Adrenal gland (tissue), 12 donors: Measurements from ENCODE around the gene PTPRF. TPM values are rescaled to one million over a fixed set of nuclear protein-coding genes. Genes with fewer than 3 reads are reported as not detected.
"Not testable (repeated sequence)": the region's sequence is repeated elsewhere in the genome, so short reads cannot be mapped to it uniquely, and the experiment has no call there.

Source experiments
- DNase-seq, 7 donors: peaks; one replicate each; pipeline ENCODE4 v3.0.0-alpha.2; 2019 to 2020
- H3K27ac ChIP-seq, 5 donors: fragments of 200-600 bp; sonication (generic) in 4 of 5; 1 replicate in 3 of 5; 2 replicates in 2 of 5; pipeline versions ENCODE4 v1.5.1 to v1.8.0; 2016 to 2020; ENCODE audit warnings: mild to moderate bottlenecking in 1 of 5
- H3K27me3 ChIP-seq: fragments of 200-600 bp; 2 replicates; pipeline ENCODE4 v1.8.0; 2021
- H3K36me3 ChIP-seq, 2 donors: fragments of 200-600 bp; replicated peaks in 1 of 2; 1 replicate in 1 of 2; 2 replicates in 1 of 2; pipeline versions ENCODE4 v1.5.1 to v1.8.0; 2018 to 2022
- H3K4me1 ChIP-seq, 2 donors: fragments of 200-600 bp; replicated peaks in 1 of 2; 1 replicate in 1 of 2; 2 replicates in 1 of 2; pipeline versions ENCODE4 v1.5.1 to v1.8.0; 2018 to 2021
- H3K4me3 ChIP-seq, 4 donors: fragments of 200-600 bp; sonication (generic) in 3 of 4; one replicate each; pipeline ENCODE4 v1.5.1; 2016 to 2018
- H3K9me3 ChIP-seq, 3 donors: fragments of 200-600 bp; sonication (generic) in 1 of 3; replicated peaks in 1 of 3; 1 replicate in 2 of 3; 2 replicates in 1 of 3; pipeline versions ENCODE4 v1.5.1 to v1.8.0; 2016 to 2021
- POLR2A ChIP-seq, 2 donors: fragments of 450-650 bp; IDR thresholded peaks; one replicate each; pipeline ENCODE4 v1.6.1; 2017; ENCODE audit warnings: antibody characterized with exemption in 2 of 2, mild to moderate bottlenecking in 2 of 2, moderate library complexity in 1 of 2
- WGBS, 4 donors: extraction: QIAGEN DNeasy Blood & Tissue Kit in 2 of 4; methylation state at CpG; one replicate each; pipeline versions ENCODE4 v1.1.5 to v1.1.7; 2013 to 2017; 5-methylcytosine and 5-hydroxymethylcytosine counted together
- intact Hi-C, 2 donors: fragments of 100-400 bp; cut with DNase I; formaldehyde crosslinking; loops; one replicate each; pipeline versions ENCODE4 v1.14.1 to v1.15.0; 2022 to 2023
- polyA plus RNA-seq, 3 donors: library from polyadenylated mRNA; stranded (reverse); fragments of 200-250 nt in 2 of 3; fragments of 350-450 nt in 1 of 3; fragmentation: Illumina TruSeq in 1 of 3; extraction: RNeasy Lipid Tissue Mini Kit (QIAGEN cat#74804) in 1 of 3; gene quantifications; one replicate each; pipeline ENCODE4 v1.2.3, GENCODE V29; 2013 to 2014
- total RNA-seq, 9 donors: library from RNA; depleted of rRNA in 4 of 9; stranded (reverse); fragments of >200 nt in 4 of 9; fragments of 120-200 nt in 1 of 9; fragmentation: NEBNext Ultra II Directional in 1 of 9; extraction: Animal tissue kit (Norgen Biotek cat#: 25700) in 1 of 9; gene quantifications; one replicate each; pipeline versions ENCODE4 v1.1.0 to v1.2.4, GENCODE V29; 2013 to 2023
- TF ChIP-seq, protein P1 (sequence below), 6 experiments: fragments of 450-650 bp in 4 of 6; fragments of 200-600 bp in 2 of 6; sonication (generic) in 1 of 6; IDR thresholded peaks; 1 replicate in 5 of 6; 2 replicates in 1 of 6; pipeline versions ENCODE4 v1.5.1 to v1.8.0; 2016 to 2021; ENCODE audit warnings: antibody characterized with exemption in 6 of 6, mild to moderate bottlenecking in 2 of 6, moderate library complexity in 1 of 6
- donor health status: healthy with polysubstance abuse.
- donor health status: Bipolar disorder and iron deficiency.
- donor health status: DM: yes; HTN: yes; CAD: no.
- donor health status: DM: no; HTN: no; CAD: no.
- donor health status: DM: no; HTN: no; CAD: no.
- donor health status: DM: yes; HTN: yes; CAD: no.

PTPRF gene
- total and polyA plus RNA-seq, 12 donors: 9.2 to 92.0 (median 30.1) TPM

DNA sequence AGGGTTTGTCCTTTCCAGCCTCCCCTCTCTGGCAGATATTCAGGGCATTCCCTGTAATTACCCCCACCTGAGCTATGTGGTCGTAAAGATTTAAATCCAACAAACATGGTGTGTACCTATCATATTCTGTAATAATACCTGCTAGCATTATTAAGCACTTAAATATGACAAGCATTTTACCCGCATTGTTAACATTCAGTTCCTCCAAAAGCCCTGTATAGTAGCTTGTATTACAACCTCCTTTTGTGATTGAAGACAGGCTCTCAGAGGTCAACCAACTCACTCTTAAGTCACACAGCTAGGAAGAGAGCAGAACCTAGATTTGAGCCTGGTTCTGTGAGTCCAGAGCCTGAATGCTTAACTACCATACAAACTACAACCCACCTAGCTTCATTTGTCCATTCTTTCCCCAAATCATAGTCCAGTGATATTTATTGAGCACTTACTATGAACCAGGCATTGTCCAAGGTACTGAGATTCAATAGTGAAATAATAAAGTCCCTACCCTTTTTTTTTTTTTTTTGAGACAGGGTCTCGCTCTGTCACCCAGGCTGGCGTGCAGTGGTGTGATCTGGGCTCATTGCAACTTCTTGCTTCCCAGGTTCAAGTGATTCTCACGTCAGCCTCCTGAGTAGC lies 105.4 kb downstream of the PTPRF start:
- Histone ChIP-seq H3K4me1 (no peaks in the 10 kb centered on the region), H3K27ac (no peak overlapping the region), H3K4me3 (no peak overlapping the region), H3K36me3 (no peaks in the 10 kb centered on the region), H3K9me3 (no peaks in the 10 kb centered on the region), H3K27me3 (no peaks in the 10 kb centered on the region)
- no peak for DNase-seq
- 81 to 92% (median 86%) methylated on average over 5 of the region's 5 CpGs for WGBS, 4 donors
- TF ChIP-seq POLR2A (IDR thresholded peaks at IDR 0.05): no peak
- TF ChIP-seq, protein P1, sequence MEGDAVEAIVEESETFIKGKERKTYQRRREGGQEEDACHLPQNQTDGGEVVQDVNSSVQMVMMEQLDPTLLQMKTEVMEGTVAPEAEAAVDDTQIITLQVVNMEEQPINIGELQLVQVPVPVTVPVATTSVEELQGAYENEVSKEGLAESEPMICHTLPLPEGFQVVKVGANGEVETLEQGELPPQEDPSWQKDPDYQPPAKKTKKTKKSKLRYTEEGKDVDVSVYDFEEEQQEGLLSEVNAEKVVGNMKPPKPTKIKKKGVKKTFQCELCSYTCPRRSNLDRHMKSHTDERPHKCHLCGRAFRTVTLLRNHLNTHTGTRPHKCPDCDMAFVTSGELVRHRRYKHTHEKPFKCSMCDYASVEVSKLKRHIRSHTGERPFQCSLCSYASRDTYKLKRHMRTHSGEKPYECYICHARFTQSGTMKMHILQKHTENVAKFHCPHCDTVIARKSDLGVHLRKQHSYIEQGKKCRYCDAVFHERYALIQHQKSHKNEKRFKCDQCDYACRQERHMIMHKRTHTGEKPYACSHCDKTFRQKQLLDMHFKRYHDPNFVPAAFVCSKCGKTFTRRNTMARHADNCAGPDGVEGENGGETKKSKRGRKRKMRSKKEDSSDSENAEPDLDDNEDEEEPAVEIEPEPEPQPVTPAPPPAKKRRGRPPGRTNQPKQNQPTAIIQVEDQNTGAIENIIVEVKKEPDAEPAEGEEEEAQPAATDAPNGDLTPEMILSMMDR (IDR thresholded peaks at IDR 0.05): no peak
- intact Hi-C loops: no loop called here

DNA sequence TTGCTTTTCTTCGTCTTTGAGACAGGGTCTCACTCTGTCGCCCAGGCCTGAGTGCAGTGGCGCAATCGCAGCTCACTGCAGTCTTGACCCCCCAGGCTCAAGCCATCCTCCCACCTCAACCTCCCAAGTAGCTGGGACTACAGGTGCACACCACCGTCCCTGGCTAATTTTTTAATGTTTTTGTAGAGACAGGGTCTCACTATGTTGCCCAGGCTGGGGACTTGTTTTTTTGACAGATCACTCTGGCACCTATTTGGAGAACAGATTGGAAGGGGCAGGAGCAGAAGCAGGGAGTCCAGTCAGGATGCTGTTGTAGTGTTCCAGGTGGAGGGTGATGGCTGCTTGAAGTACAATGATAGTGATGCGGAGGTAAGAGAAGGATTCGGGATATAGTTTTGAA lies 106.6 kb downstream of the PTPRF start:
- no peaks in the 10 kb centered on the region for H3K27me3 ChIP-seq
- H3K27ac ChIP-seq: no peak overlapping the region
- TF ChIP-seq POLR2A (IDR thresholded peaks at IDR 0.05): no peak
- TF ChIP-seq, protein P1 (IDR thresholded peaks at IDR 0.05): no peak
- H3K36me3 ChIP-seq: no peaks in the 10 kb centered on the region
- no peaks in the 10 kb centered on the region for H3K9me3 ChIP-seq
- H3K4me3 ChIP-seq: no peak overlapping the region
- no peak for DNase-seq
- WGBS, 4 donors: 86 to 94% (median 93%) methylated on average over 7 of the region's 7 CpGs
- intact Hi-C loops: no loop called here
- H3K4me1 ChIP-seq: no peaks in the 10 kb centered on the region

DNA sequence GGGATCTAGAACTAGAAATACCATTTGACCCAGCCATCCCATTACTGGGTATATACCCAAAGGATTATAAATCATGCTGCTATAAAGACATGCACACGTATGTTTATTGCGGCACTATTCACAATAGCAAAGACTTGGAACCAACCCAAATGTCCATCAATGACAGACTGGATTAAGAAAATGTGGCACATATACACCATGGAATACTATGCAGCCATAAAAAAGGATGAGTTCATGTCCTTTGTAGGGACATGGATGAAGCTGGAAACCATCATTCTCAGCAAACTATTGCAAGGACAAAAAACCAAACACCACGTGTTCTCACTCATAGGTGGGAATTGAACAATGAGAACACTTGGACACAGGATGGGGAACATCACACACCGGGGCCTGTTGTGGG lies 107.7 kb downstream of the PTPRF start:
- intact Hi-C loops, H3K36me3 ChIP-seq, H3K4me1 ChIP-seq, H3K4me3 ChIP-seq, H3K9me3 ChIP-seq, H3K27ac ChIP-seq, H3K27me3 ChIP-seq, DNase-seq: not testable (repeated sequence)
- WGBS, 4 donors: 75 to 96% (median 92%) methylated on average over 2 to 4 of the region's 4 CpGs

DNA sequence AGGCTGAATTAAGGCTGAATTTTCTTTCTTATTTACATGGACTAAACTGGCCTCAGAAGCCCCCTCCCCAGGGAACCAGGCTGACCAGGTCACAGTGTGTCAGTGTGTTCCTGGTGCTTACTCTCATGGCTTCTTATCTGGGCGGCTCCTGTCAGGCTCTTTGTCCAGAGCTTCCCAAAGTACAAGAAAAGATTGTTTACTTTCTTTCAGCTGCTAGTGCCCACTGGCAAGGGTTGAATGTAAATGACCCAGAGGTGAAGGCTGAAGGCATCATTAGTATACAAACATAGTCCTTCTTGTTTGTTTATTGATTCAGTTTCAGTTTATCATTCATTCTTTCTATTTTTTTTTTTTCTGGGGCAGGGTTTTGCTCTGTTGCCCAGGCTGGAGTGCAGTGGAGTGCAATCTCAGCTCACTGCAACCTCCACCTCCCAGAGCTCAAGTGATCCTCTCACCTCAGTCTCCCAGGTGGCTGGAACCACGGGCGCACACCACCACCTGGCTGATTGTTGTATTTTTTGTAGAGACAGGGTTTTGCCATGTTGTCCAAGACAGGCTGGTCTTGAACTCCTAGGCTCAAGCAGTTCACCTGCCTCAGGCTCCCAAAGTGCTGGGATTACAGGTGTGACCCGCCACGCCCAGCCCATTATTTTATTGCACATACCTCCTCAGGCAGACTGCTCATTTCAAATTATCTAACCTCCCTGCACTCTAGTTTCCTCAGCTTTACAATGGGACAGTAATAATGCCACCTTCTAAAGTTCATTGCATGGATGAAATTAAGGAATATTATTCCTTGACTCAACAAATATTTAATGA lies 109.5 kb downstream of the PTPRF start:
- intact Hi-C loops: no loop called here
- no peak for DNase-seq
- no peaks in the 10 kb centered on the region for H3K4me1 ChIP-seq

More for the DNA sequence above, 109.5 kb downstream of the PTPRF start:
- H3K27ac ChIP-seq: no peak overlapping the region
- H3K27me3 ChIP-seq: no peaks in the 10 kb centered on the region
- no peak overlapping the region for H3K4me3 ChIP-seq
- H3K9me3 ChIP-seq: no peaks in the 10 kb centered on the region
- 73 to 81% (median 81%) methylated on average over 5 of the region's 5 CpGs for WGBS, 4 donors
- H3K36me3 ChIP-seq: no peaks in the 10 kb centered on the region
- no peak for TF ChIP-seq POLR2A (IDR thresholded peaks at IDR 0.05)
- TF ChIP-seq, protein P1 (IDR thresholded peaks at IDR 0.05): no peak
